HG02678 (cell line): ENCODE measurements around the gene NAT8L.

Source experiments
- ATAC-seq: cut with Tn5 transposase; IDR thresholded peaks from one replicate; pipeline ENCODE4 v1.9.1; 2021; ENCODE audit warnings: mild to moderate bottlenecking, moderate library complexity; ENCODE audit not compliant: unreplicated experiment

Gene NAT8L

GRCh38 chr4:2090642-2091041, 31.5 kb downstream of the NAT8L start:
- ATAC-seq: no peak

GRCh38 chr4:2091990-2092668, 33.0 kb downstream of the NAT8L start:
- ATAC-seq: no peak

GRCh38 chr4:2092669-2093053, 33.5 kb downstream of the NAT8L start:
- no peak for ATAC-seq

GRCh38 chr4:2093265-2093664, 34.1 kb downstream of the NAT8L start:
- no peak for ATAC-seq

GRCh38 chr4:2094545-2094944, 35.4 kb downstream of the NAT8L start:
- ATAC-seq: no peak

- no peak for ATAC-seq
Measured at GRCh38 chr4:2095236-2096072, 36.3 kb downstream of the NAT8L start.

GRCh38 chr4:2096073-2096609, 37.0 kb downstream of the NAT8L start:
- ATAC-seq: no peak

GRCh38 chr4:2101346-2102044, 42.4 kb downstream of the NAT8L start:
- ATAC-seq: no peak

GRCh38 chr4:2102045-2102883, 43.1 kb downstream of the NAT8L start:
- ATAC-seq: no peak

- ATAC-seq: no peak
Measured at GRCh38 chr4:2103127-2103842, 44.2 kb downstream of the NAT8L start.

GRCh38 chr4:2103843-2104547, 44.9 kb downstream of the NAT8L start:
- no peak for ATAC-seq

- ATAC-seq: no peak
Measured at GRCh38 chr4:2104556-2105345, 45.6 kb downstream of the NAT8L start.

GRCh38 chr4:2105559-2105958, 46.4 kb downstream of the NAT8L start:
- ATAC-seq: no peak

GRCh38 chr4:2116687-2117400, 57.7 kb downstream of the NAT8L start:
- no peak for ATAC-seq
